Lung microvascular endothelial cell (primary cell): ENCODE data around the gene SPHK1. TPM values are rescaled to one million over a fixed set of nuclear protein-coding genes. Genes with fewer than 3 reads are reported as not detected.

ENCODE experiments used
- DNase-seq, 2 donors: peaks; one replicate each; pipeline versions ENCODE4 v3.0.0 to v3.0.0-alpha.2; 2010; ENCODE audit warnings: low read depth in 2 of 2
- total RNA-seq: library from RNA; depleted of rRNA; stranded (reverse); fragments of >200 nt; gene quantifications from 2 replicates; pipeline ENCODE4 v1.2.1, GENCODE V29; 2014

The SPHK1 gene
- total RNA-seq, 1 donor from 2014 or later: 276 TPM

DNA sequence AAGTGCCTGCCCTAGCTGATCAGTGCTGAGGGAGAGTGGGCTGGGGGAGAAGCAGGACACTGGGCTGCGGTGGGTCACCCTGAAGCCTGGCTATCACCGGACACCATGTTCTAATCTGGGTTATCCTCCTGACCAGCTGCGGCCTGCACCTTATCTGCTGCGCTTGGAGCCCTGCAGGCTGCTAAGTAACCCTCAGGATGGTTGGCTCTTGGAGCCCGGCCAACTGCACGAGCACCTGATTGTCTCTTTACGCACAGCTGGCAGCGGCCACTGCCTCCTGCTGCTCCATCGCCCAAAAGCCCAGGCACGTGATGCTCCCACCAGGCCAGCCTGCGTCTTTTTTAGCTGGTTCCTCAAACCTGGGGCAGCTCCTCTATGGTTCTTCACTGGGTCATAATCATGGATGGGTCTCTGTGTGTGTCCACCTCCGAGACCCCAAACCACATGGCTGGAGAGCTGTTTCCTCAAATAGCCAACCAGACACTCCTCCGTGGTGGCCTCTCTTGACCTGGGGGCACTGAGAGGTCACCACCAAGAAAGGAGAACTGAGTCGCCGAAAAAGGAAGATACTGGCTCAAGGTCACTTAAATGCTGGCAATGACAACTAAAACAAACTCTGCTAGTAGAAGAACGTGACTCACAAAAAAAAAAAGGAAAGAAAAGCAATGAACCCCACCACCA is 21.7 kb downstream of the SPHK1 start:
- no peak for DNase-seq

DNA sequence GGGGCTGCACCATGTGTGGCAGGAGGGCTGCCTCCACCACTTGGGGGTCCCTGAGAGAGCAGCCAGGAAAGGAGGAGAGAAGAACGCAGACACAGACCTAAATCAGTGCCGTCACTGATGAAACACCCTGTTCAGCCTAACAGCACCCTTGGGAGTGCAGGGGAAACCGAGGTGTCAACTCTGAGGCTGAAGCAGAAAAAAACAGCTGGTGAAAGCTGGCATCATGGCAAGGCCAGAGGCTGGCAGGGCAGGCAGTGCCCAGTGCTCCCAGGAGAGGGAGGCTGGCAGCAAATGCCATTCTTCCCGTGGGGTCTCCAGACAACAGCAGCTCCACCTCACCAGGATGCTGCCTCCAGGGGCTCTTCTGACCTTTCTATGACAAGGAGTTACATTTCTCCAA is 23.1 kb downstream of the SPHK1 start:
- no peak for DNase-seq

DNA sequence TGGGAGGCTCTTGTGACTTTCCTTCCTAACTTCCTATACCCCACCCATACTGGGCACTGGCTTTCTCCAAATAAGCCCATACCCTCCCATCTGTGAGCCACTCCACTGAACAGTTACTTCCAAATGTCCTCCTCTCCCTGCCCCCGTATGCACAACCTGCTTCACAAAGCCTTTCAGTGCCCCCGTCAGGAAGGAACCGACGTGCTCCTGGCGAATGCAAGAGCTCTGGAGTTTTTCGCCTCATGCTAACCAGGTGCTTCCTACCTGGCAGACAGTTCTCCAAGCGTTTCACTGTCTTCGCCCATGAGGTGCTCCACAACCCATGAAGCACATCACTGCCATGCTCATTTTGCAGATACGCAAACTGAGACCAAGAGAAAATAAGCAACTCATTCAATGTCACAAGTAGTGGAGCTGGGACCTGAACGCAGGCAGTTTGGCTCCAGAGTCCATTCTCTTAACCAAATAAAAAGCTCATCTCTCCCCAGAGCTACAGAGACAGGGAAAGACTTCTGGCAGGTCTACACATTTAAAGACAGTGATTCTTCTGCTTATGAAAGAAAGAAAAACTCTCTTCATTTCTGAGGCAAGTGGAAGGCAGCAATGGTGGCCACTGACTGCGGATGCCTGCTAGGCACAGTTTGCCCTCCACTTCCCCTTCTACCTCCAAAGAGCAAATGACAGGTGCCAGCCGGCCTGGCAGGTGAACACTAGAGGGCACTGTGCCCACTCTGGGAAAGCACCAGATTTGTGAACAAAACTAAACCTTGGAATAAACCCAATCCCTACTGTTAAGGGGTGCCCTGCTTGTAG is 23.8 kb downstream of the SPHK1 start:
- peak; percentile 56 to 79 for DNase-seq

DNA sequence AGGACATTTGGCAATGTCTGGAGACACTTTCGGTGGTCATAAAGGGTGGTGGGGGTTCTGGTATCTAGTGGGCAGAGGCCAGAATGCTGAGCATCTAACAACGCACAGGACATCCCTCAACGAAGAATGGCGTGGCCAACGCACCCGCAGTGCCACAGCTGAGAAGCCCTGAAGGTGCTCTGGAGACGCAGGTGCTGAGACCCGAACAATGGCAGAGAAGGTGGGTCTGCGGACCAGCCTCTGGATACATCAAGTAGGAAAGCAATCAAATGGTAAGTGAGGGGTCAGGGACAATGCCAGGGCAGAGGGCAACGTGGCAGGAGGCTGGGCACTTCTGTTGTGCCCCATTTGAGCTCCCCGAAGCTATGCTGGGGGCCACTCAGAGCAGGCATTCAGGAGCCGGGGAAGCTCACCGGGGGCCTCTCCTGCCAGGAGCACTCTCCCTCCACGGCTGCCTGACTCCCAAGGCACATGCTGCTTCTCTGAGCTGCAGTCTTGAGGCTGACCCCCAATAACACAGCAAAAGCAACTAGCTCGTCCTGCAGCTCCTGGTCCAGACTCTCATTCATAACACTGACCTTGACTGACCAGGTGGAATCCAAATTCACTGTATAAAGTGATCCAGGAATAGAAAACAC is 26.0 kb downstream of the SPHK1 start:
- DNase-seq: no peak

DNA sequence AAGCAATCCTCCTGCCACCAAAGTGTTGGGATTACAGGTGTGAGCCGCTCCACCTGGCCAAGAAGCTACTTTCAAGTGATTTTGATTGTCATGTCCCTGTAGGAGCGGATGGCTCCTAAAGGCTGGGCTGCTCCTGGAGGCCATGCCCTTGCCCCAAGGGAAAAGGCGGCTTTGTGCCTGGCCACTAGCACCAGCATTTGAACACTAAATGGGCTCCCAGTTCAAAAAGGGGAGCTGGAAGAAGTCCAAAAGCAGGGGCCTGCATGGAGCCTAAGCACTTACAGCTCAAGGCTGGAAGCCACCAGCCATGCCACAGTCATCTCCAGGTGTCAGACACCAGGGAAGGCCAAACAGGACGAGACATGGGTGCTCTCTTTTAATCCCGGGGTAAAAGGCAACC is 26.8 kb downstream of the SPHK1 start:
- no peak for DNase-seq

DNA sequence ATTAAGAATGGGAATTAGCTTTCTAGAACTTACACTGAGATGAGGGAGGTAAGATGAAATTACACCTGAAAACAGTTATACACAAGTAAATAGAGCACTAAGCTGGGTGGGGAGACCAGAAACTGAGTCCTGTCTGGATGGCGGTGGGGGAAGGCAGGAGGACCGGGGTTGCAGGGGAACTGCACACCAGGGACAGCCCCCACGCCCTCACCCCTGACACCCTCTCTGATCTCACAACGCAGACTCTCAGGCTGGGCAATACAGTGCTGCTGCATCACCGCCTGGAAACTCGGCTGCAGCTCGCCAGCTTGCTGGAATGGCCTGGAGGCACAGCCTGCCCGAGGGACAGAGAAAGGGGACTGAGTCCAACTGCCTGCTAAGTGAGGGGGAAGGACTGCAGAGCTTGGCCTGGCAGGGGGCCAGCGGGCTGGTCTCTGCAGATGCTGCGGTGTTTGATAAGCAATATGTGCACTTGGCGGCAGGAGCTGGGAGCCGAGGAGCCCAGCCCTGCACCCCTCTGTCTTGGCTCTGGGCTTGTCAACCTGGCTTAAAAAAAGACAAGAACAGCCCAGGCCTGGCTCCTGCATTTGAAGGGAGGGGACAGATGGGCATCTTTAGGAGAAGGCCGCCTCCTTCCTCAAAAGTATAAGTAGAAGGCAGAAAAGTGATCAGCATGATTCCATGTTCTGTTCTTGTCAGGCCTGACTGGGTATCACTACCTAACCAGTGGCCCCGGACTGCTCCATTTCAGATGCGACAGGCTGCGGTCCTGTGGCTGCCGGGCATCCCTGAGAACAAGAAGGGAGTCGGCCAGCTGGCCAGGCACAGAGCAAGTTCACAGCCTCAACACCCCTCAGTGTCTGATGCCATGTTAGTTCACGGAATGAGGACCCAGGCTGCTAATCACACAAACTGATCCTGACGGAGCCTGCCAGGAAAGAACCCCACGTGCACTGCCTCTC is 30.2 kb downstream of the SPHK1 start:
- DNase-seq: peak; percentile 20 to 51

DNA sequence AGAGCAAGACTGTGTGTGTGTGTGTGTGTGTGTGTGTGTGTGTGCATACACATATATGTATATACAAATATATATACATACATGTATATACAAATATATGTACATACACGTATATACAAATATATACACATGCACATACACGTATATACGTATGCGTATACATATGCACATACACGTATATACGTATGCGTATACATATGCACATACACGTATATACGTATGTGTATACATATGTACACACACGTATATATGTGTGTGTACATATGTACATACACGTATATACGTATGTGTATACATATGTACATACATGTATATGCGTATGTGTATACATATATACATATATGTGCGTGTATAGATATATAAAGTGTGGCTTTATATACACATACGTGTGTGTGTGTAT is 31.4 kb downstream of the SPHK1 start:
- DNase-seq: no peak

DNA sequence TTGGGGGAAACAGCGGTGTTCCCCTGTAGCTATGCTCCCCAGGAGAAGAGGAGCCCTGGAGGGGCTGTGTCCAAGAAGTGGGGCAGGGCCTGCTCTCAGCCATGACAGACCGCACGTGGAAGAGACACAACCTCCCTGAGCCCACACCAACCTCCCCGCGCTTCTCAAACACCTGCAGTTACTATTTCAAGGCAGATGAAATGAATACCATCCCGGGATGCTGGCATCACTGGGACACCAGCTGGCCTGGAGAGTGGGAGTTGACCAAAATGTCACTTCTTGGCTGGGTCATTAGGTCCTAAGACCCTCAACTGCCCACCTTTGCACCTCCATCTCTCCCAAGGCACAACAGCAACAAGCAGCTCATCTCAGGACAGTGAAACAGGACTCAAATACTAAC is 32.0 kb downstream of the SPHK1 start:
- DNase-seq: no peak

DNA sequence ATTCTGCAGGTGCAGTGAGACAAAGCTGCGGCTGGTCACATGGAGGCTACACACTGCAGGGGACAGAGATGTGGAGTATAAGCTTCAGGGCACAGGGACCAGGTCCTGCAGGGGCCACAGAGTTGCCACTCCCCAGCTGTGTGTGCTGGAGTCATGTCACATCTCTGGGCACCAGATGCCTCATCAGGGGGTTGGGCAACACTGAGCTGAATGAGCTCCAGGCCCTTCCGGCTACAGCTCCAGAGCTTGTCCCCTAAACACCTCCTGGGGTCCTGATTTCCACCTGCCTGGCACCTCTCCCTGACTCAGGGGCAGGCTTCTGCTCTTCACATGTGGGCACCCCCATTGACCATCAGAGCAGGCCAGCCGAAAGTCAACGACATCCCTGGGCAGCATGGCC is 32.5 kb downstream of the SPHK1 start:
- DNase-seq: no peak

DNA sequence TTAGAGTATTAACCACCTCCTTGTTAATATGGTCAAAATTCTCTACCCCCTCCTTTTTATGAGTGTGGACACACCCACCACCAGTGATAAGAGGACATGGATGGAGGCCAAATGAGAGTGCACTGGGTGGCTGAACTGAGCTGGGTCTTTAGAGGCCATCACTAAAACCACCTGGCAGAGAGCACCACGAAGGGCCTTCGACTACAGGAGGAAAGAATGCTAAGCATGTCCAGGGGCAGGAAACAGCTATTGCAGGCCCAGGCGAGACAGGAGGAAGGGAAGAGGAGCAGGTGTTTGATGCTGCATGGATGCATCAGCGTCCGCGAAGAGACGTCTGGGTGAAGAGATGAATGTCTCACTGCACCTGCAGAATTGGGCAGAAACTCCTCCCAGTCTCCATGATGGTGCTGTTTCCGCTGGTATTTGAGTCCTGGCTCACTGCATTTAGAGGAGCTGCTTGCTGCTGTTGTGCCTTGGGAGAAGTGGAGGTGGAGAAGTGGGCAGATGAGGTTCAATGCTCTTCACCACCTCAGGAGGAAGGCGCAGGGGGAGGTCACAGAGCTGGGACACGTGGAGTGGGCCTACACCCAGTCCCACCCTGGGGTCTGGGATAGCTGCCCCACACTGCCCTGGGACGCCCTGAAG is 33.2 kb downstream of the SPHK1 start:
- DNase-seq: peak in 1 of 2 donors; percentile 20

DNA sequence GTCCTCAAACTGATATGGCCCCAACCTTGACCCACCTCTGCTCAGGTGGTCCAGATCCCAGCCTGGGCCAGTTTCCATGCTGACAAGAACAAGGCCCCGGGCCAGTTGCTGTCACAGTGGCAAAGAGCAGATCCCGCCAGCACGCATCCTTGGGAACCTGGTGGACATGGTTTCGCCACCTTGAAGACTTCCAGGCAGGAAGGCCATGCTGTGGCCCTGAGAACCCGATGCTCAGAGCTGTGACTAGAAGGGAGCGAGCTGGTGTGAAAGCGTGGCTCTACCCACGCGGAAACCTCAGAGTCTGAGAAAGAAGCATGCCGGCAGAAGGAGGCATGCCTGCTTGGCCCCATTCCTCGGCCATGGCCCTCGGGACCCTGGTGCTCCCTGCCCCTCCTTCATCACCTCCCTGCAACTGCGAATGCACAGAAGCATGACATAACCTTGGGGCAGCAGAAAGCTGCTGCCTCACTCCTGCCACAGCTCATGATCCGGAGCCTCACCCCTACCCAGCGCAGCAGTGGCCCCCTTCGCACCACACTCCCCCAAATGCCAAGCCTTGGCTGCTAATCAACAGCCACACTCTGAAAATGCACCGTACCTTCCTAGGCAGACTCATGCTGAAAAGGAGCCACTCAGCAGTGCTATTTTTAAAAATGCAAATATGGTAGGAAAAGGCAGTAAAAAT is 35.3 kb downstream of the SPHK1 start:
- DNase-seq: no peak

DNA sequence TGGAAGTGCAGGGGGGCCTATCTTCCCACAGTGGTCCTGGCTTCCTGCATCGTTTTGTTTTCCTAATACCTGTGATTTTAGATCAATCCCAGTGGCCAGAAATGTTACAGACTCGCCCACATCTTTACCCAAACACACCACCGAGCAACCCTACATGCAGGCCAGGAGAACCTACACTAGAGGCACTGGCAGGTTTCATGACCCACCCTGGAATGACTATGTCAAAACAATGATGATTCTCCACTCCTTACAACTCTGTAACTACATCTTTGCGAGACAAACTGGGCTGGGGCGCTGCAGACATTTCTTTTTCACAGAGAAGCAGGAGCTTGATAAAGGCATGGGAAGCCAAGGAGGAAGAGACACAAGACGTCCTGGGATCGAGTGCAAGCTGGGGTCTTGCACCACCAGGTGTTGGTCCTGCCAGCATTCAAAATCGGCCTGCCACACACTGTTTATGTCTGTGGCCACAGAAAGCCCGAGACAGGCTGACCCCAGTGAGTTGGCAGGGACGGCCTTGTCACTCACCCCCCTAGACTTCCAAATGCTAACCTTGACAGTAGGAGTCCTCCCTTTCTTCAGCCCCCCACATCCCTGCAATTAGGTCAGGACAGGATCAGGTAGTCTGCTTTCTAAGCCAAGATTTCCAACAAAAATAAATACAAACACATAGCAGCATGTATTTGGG is 36.1 kb downstream of the SPHK1 start:
- DNase-seq: no peak

DNA sequence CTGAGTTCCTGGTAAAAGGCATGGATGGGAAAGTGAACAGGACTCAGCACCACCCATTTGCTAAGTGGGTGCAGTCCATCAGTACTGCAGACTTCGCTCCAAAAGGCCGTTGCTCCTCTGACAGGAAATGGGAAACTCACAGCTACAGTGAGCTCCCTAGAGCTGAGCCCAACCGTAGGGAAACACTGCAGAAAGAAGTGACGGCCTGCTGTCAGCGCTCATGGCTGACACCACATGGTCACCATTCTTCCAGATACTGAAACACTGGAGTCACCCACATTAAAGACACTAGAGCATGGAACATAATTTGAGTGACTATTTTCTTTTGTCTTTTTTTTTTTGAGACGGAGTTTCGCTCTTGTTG is 36.6 kb downstream of the SPHK1 start:
- peak; percentile 39 to 47 for DNase-seq

DNA sequence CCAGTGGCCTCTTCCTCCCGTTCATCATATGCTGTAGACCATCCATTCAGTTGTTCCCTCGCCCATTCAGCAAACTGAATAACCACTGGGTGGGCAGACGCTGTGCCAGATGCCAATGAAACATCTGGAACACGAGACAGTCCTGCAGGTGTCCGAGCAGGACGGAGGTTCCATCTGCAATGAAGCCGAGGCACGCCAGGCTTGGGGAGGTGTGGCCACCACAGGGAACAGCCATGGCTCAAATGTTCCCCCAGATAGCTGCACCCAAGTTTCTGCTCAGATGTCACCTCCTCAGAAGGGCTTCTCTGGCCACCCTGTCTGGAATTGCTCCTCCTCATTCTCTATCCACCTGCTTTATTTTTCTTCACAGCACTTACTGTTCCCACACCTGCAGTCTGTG is 38.0 kb downstream of the SPHK1 start:
- DNase-seq: no peak

DNA sequence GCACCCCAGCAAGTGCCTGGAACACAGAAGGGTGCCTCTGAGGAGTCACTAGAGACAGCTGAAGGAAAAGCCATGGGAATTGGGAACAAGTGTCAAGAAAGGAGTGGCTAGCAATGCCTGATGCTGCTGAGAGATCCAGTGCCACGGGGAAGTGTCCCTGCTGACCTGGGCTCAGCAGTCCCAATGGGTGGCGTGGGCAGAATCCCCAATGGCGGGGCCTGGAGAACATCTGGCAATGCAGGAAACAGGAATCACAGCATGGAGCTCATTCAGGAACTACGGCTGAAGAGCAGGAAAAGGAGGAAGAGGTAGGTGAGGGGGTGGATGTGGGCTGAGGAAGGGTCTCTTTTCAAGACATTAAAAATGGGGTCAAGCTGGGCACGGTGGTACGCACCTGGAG is 38.5 kb downstream of the SPHK1 start:
- no peak for DNase-seq

DNA sequence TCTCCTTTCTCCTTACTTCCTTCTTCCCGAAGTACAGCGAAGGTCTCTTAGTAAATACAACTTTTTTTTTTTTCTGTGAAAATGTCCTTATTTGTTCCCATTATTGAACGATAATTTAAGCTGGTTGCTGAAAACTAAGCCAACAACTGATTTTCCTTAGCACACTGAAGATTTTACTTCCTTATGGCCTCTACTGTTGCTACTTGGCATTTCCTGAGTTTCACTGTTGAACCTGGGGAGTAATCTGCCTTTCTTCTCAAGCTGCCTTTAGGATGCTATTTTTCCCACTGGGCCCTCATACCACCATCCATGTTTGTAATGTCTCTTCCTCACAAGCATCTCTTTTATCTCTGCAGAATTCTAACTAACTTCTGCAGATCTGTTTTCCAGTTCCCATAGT is 42.4 kb downstream of the SPHK1 start:
- peak in 1 of 2 donors; percentile 9 for DNase-seq

DNA sequence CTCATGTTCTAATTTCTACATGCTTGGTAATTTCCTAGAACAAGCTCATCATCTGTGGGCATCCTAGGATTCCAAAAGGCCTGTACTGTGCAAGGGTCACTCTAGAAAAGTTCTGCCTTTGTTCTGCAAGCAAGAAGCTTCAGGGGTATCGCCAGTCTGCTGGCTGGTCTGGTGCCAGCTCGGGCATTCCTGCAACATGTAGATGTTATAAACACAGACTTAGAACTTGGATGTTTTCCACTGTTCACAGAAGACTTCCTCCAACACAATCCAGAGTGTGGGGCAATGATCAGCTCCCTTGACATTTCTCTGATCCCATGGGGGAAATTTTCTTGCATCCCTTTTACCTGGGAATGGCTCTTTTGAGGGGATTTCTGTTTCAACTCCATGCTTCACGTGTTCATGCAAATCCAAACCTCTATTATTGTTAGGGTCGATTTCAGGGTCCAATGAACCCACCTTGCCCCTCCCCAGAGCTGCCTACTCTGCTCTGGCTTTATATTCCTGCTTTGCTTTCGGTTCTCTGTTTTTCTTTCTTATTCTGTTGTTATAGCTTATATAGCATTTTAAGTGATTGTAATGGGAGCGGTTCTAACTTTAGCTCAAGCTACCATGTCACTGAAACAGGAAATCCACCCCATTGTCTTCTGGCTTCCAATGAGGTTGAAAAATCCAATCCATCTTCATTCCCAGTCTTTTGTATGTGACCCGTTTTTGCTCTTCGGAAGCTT is 43.3 kb downstream of the SPHK1 start:
- DNase-seq: peak; percentile 76 to 79

DNA sequence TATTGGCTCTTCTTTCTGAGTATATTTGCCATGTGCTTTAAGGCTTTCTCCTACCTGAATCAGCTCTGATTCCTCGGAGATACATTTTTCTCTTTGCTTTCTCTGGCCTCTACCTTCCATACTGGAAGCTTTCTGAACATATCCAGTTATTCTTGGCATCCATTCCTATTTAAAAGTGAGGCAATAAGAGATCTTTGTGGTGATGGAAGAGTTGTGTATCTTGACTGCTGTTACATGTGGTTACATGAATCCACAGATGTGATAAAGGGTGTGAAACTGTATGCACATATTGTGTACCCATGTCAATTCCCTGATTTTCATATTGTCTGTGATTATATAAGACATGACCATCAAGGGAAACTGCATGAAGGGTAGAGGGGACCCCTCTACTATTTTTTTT is 44.1 kb downstream of the SPHK1 start:
- DNase-seq: peak in 1 of 2 donors; percentile 26

DNA sequence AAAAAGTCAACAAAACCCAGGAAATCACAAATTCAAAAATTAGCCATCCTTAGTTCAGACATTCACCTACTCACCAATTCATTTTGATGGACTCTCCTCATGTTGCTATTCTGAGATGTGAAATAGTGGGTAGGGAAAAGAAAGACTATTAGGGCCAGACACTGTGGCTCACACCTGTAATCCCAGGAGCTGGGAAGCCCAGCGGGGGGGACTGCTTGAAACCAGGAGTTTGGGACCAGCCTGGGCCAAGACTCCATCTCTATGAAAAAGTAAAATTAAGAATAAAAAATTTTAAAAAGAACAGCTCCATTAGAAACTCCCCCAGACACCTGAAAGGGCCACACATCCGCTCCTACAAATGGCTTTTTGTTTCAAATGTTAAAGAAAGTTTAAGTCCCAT is 47.1 kb downstream of the SPHK1 start:
- DNase-seq: no peak
